Medulla oblongata (tissue), 1 donor: ENCODE measurements around the gene CMTM4.
A peak's percentile ranks its signal among the peaks of the same experiment; 100 is the strongest.
"Not testable (repeated sequence)": the region's sequence is repeated elsewhere in the genome, so short reads cannot be mapped to it uniquely, and the experiment has no call there.

ENCODE experiments used
- DNase-seq: peaks from one replicate; pipeline ENCODE4 v3.0.0-alpha.2; 2015; ENCODE audit errors: extremely low spot score

CMTM4 gene

GRCh38 chr16:66616169-66616568 lies 80.4 kb downstream of the CMTM4 start:
- no peak for DNase-seq

- no peak for DNase-seq
Measured at GRCh38 chr16:66614161-66614802, 82.3 kb downstream of the CMTM4 start.

DNA sequence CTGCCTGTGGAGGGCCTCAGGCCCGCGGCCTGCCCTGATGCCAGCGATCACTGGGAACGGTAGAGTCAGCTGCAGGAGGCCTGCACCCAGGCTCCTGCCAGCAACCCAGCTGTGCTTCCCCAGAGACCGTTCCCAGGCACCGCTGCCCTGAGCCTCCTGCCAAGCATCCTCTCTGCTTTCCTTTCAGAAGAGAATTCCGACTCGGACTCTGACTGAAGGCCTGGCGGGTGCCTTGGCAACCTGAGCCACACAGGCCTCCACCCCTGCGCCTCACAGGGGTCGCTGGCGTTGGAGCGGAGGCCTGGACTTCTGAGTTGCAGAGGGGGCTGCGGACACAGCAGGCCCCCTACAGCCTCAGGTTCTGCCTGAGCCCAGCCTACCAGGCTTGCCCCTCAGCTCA lies 84.1 kb downstream of the CMTM4 start:
- peak; percentile 68 for DNase-seq

GRCh38 chr16:66611911-66612310 lies 84.6 kb downstream of the CMTM4 start:
- DNase-seq, result not testable (repeated sequence)

DNA sequence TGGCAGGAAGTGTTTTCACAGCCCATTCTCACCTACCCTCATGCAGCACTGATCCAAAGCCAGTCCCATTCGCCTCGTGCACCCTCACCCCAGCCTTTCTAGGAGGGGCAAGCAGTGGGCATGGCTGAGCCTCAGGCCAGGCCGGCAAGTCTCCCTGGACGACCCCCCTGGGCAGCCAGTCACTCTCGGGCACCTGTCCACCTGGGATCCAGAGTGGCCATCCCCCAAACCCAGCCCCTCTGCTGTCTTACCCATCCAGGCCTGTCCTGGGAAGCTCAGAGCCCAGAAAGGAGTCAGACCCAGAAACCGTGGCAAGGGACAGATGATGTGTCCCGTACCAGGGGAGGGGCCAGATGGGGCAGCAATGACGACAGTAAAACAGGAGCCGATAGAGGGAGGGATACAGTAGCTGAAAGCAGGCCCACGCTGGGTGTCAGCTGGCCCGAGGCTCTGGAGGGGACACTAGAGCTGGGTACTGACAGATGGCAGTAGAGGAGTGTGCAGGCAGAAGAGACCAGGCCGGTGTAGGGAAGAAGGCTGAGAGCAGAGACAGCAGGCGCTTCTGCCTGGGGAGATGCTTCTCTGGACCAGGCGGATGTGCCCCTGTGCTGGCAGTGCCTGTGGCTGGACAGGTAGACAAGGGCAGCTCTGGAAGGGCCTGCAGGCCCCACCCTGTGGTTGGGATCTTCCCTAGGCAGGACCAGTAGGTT lies 86.3 kb downstream of the CMTM4 start:
- DNase-seq, result no peak

GRCh38 chr16:66609139-66609510 lies 87.4 kb downstream of the CMTM4 start:
- DNase-seq, result no peak

- DNase-seq, result peak; percentile 82
Measured at GRCh38 chr16:66608241-66609138, 88.1 kb downstream of the CMTM4 start.

GRCh38 chr16:66605979-66606751 lies 90.4 kb downstream of the CMTM4 start:
- peak; percentile 56 for DNase-seq

- no peak for DNase-seq
Measured at GRCh38 chr16:66605177-66605978, 91.2 kb downstream of the CMTM4 start.

- DNase-seq, result peak; percentile 38
Measured at GRCh38 chr16:66604376-66605176, 92.0 kb downstream of the CMTM4 start, which contains the start of gene CMTM3. TSS of gene CMTM3 (plus strand) at chr16:66604704. CDS start at chr16:66604806, 102 bp downstream.

- peak; percentile 50 for DNase-seq
Measured at GRCh38 chr16:66603537-66604375, 92.8 kb downstream of the CMTM4 start.

- DNase-seq, result no peak
Measured at GRCh38 chr16:66601471-66601870, 95.1 kb downstream of the CMTM4 start.

GRCh38 chr16:66600477-66600876 lies 96.1 kb downstream of the CMTM4 start:
- DNase-seq, result no peak

- no peak for DNase-seq
Measured at GRCh38 chr16:66599726-66600125, 96.8 kb downstream of the CMTM4 start.

DNA sequence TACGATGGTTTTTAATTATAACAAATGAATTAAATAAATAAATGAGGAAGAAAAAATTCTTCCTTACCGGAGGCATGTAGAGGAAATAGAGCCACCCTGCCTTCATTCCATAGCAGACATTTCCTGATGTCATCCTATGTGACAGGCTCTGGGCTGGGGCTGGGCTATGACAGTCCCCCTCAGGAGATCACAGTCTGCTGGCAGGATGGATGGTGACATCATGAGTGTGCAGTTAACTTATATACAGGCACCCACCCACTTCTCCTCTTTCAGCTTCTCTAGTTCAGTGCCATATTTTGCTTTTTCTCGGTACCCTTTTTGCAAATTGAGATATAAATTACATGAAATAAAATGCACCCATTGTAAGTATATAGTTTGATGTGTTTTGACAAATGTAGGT lies 98.4 kb downstream of the CMTM4 start:
- DNase-seq, result no peak

GRCh38 chr16:66596986-66597848 lies 99.3 kb downstream of the CMTM4 start:
- no peak for DNase-seq

DNA sequence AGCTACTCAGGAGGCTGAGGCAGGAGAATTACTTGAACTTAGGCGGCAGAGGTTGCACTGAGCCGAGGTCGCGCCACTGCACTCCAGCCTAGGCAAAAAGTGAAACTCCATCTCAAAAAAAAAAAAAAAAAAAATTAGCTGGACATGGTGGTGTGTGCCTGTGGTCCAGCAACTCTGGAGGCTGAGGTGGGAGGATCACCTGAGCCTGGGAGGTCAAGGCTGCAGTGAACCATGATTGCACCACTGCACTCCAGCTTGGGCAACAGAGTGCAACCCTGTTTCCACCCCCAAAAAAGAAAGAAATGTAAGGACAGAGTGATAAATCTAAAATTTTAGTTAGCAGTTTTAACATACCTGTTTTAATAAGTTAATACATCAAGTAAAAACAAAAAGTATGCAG lies 100.0 kb downstream of the CMTM4 start:
- not testable (repeated sequence) for DNase-seq

GRCh38 chr16:66594739-66595138 lies 101.8 kb downstream of the CMTM4 start:
- peak; percentile 33 for DNase-seq
